ACC112 (cell line): ENCODE data around the gene SLC25A23.

Experiments
- H2AFZ ChIP-seq: fragments of 200-600 bp; sonication (generic); one replicate; pipeline ENCODE4 v1.6.0; 2017; ENCODE audit warnings: antibody characterized with exemption, low read length; ENCODE audit not compliant: unreplicated experiment
- H3K27ac ChIP-seq: fragments of 200-600 bp; sonication (generic); 2 replicates; pipeline ENCODE4 v1.5.1; 2014; ENCODE audit warnings: low read depth, mild to moderate bottlenecking, antibody characterized with exemption, low read length, moderate library complexity
- H3K27me3 ChIP-seq: fragments of 200-600 bp; sonication (generic); 2 replicates; pipeline ENCODE4 v1.6.1; 2014; ENCODE audit warnings: mild to moderate bottlenecking, antibody characterized with exemption, low read length, moderate library complexity, mixed read lengths; ENCODE audit not compliant: insufficient read depth
- H3K36me3 ChIP-seq: fragments of 200-600 bp; sonication (generic); 2 replicates; pipeline ENCODE4 v1.6.1; 2016; ENCODE audit warnings: mild to moderate bottlenecking, antibody characterized with exemption, low read length, moderate library complexity, mixed read lengths; ENCODE audit not compliant: insufficient read depth
- H3K4me1 ChIP-seq: fragments of 200-600 bp; sonication (generic); one replicate; pipeline ENCODE4 v1.6.1; 2016; ENCODE audit warnings: low read length, mixed read lengths; ENCODE audit not compliant: insufficient read depth, unreplicated experiment, control insufficient read depth
- H3K4me3 ChIP-seq: fragments of 200-600 bp; sonication (generic); 2 replicates; pipeline ENCODE4 v1.5.1; 2014; ENCODE audit warnings: mild to moderate bottlenecking, low read depth, low read length
- H3K79me2 ChIP-seq: fragments of 200-600 bp; sonication (generic); one replicate; pipeline ENCODE4 v1.6.0; 2016; ENCODE audit warnings: low read length; ENCODE audit not compliant: control insufficient read depth, unreplicated experiment, insufficient read depth

SLC25A23 gene

DNA sequence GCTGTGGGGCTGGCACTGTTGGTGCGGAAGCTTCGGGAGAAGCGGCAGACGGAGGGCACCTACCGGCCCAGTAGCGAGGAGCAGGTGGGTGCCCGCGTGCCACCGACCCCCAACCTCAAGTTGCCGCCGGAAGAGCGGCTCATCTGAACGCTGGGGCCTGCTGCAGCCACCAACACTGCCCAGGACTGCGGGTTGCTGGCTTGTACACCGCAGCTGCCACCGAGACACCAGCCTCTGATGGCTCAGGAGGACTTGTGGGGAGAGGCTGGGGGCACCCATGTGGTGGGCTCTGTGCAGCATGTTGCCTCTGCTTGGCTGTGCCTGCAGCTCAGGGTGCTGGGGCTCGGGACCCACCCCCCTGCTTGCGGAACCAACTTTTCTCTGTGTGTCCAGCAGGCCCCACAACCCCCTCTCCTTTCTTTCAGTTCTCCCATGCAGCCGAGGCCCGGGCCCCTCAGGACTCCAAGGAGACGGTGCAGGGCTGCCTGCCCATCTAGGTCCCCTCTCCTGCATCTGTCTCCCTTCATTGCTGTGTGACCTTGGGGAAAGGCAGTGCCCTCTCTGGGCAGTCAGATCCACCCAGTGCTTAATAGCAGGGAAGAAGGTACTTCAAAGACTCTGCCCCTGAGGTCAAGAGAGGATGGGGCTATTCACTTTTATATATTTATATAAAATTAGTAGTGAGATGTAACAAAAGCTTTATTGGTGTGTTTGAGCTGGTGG lies 7.1 kb upstream of the SLC25A23 start:
- Histone ChIP-seq H3K4me3 (no peak overlapping the region), H3K27me3 (peaks cover 23% of the 10 kb centered on the region), H3K79me2 (no peaks in the 10 kb centered on the region), H3K4me1 (no peaks in the 10 kb centered on the region), H2AFZ (no peak overlapping the region), H3K36me3 (no peaks in the 10 kb centered on the region), H3K27ac (no peak overlapping the region)

DNA sequence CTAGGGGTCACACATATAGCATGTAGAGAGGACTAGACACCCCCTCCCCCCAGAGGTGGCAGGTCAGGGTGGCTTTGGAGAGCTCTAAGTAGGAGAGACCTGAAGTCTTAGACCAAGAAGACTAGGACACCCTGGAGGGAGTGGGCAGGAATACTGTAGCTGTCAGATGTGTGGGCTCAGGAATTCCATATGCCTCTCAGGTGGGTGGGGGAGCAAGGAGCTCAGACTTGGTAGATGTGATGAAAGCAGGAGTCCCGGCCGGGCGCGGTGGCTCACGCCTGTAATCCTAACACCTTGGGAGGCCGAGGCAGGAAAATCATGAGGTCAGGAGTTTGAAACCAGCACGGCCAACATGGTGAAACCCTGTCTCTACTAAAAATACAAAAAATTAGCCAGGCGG lies 6.1 kb upstream of the SLC25A23 start:
- Histone ChIP-seq H3K27me3 (peaks cover 23% of the 10 kb centered on the region), H2AFZ (no peak overlapping the region), H3K79me2 (no peaks in the 10 kb centered on the region), H3K36me3 (no peaks in the 10 kb centered on the region), H3K4me1 (no peaks in the 10 kb centered on the region), H3K27ac (no peak overlapping the region), H3K4me3 (no peak overlapping the region)

DNA sequence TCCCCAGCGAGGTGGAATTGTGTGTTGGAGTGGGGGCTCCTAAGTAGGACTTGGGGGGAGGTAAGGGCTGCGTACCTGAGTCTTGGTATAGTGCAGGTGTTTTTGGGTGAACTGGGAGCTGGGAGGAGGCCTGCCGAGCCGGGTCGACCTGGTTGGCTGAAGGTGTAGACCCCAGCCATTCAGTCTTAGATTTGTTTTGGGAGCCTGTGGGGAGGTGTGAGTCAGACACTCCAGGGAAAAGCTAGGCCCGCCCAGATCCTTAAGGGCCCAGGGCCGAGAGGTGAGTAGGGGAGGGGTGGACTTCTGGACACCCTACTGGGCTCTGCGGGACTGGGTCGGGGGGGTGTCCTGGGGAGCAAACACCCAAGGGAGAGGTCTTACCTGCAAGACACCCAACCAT lies 5.4 kb upstream of the SLC25A23 start:
- H3K27ac ChIP-seq: no peak overlapping the region
- no peaks in the 10 kb centered on the region for H3K36me3 ChIP-seq
- no peaks in the 10 kb centered on the region for H3K79me2 ChIP-seq
- H3K4me3 ChIP-seq: no peak overlapping the region
- H3K4me1 ChIP-seq: no peaks in the 10 kb centered on the region
- H2AFZ ChIP-seq: no peak overlapping the region
- H3K27me3 ChIP-seq: peaks cover 23% of the 10 kb centered on the region

- H2AFZ ChIP-seq: no peak within 1 kb of the TSS
- H3K27me3 ChIP-seq: peaks cover 23% of the 10 kb centered on the region
- no peaks in the 10 kb centered on the region for H3K79me2 ChIP-seq
- H3K4me3 ChIP-seq: no peak within 1 kb of the TSS
- no peaks in the 10 kb centered on the region for H3K36me3 ChIP-seq
- no peak within 1 kb of the TSS for H3K27ac ChIP-seq
- H3K4me1 ChIP-seq: no peaks in the 10 kb centered on the region
These were observed 4.7 kb upstream of the SLC25A23 start, which contains the start of gene CRB3 for GRCh38 chr19:6464070-6464873. Gene CRB3 (plus strand): TSS chr19:6464271. CDS start chr19:6464702, 431 bp downstream.

- no peak overlapping the region for H3K27ac ChIP-seq
- no peaks in the 10 kb centered on the region for H3K4me1 ChIP-seq
- no peaks in the 10 kb centered on the region for H3K79me2 ChIP-seq
- H3K27me3 ChIP-seq: peaks cover 15% of the 10 kb centered on the region
- no peak overlapping the region for H2AFZ ChIP-seq
- H3K36me3 ChIP-seq: no peaks in the 10 kb centered on the region
- peak overlapping the region; percentile 82 for H3K4me3 ChIP-seq
These were observed 700 bp upstream of the SLC25A23 start for GRCh38 chr19:6460099-6460884.

- Histone ChIP-seq H3K4me1 (no peaks in the 10 kb centered on the region), H3K27ac (no peak overlapping the region), H3K27me3 (peaks cover under 1% of the 10 kb centered on the region; the same call in 1 of the 2 replicates), H3K36me3 (no peaks in the 10 kb centered on the region), H3K79me2 (no peaks in the 10 kb centered on the region), H3K4me3 (peak overlapping the region; percentile 82), H2AFZ (peak overlapping the region; percentile 38)
These were observed 814 bp downstream of the SLC25A23 start for GRCh38 chr19:6458695-6459261.

DNA sequence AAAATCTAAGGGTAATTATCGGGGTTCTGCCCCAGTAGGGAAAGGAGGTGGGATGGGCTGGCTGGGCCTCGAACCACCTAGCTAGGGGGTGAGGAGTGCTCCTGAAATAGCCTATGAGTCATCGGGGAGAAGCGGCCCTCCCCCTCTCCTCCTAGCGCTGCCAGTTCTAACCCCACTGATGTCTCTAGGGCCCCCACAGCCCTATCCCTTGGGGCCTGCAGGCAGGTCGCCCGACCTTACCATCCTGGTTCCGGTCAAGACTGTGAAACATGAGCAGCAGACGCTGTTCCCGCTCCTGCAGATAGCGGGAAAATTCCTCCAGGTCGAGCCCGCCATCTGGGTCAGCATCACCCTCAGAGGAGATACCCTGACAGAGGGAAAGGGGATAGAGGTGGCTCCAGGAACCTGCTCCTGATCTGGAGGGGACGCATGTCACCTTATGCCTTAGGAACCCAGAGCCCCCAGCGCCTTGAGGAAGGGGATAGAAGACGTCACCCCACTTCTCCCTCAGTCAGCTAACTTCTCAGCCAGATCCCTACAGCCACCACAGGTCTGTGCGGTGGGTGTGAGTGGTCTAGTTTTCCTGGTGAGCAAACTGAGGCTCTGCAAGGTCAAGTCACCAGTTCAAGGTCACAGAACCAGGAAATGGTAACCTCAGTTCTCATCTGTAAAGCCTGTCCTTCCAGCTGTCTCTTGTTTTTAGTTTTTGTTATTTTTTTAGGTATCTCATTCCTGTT lies 1.5 kb downstream of the SLC25A23 start:
- Histone ChIP-seq H3K4me3 (no peak overlapping the region; the same call in 1 of the 2 replicates), H3K27ac (no peak overlapping the region), H3K27me3 (no peaks in the 10 kb centered on the region), H2AFZ (no peak overlapping the region), H3K36me3 (no peaks in the 10 kb centered on the region), H3K4me1 (no peaks in the 10 kb centered on the region), H3K79me2 (no peaks in the 10 kb centered on the region)

GRCh38 chr19:6455924-6456323 lies 3.7 kb downstream of the SLC25A23 start:
- Histone ChIP-seq H3K27me3 (no peaks in the 10 kb centered on the region), H3K79me2 (no peaks in the 10 kb centered on the region), H3K4me1 (no peaks in the 10 kb centered on the region), H3K4me3 (no peak overlapping the region), H3K36me3 (no peaks in the 10 kb centered on the region), H3K27ac (no peak overlapping the region), H2AFZ (no peak overlapping the region)

DNA sequence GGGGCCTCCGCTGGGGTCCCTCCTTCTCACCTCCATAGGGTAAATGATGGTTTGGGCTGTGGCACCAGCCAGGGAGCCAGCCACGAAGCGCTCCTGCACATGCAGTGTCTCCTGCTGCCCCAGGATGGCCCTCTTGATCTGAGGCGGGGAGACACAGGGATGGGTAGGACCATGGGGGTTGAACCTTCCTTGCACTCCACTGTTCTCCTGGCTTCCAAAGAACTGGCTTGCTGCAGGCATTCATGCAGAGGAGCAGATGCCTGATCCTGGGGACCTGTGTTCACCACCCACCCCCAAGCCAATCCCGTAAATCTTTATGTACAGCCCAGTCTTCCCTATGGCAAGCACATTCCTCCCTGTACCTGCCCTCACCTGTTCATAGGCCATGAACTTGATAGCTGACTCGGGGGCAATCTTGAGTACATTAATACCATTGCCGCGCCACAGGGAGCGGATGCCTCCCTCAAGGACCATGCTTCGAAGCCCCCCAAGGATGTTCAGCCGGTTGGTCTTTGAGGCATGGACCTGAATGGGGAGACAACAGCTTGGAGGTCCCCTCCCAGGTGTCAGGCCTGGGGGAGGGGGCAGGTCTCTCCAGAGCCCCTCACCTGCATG lies 5.5 kb downstream of the SLC25A23 start:
- H2AFZ ChIP-seq: no peak overlapping the region
- H3K4me1 ChIP-seq: no peaks in the 10 kb centered on the region
- no peaks in the 10 kb centered on the region for H3K27me3 ChIP-seq
- H3K4me3 ChIP-seq: no peak overlapping the region
- no peaks in the 10 kb centered on the region for H3K36me3 ChIP-seq
- no peak overlapping the region for H3K27ac ChIP-seq
- H3K79me2 ChIP-seq: no peaks in the 10 kb centered on the region
